ENCODE results near the gene PEX10. TPM values are rescaled to one million over a fixed set of nuclear protein-coding genes. Genes with fewer than 3 reads are reported as not detected.

PEX10 gene
- total and polyA plus RNA-seq, 2 experiments from 2014 or later = 34.2 to 37.5 TPM

GRCh38 chr1:2446394-2446793 lies 34.0 kb upstream of the PEX10 start:
- peaks cover 50% of the 10 kb centered on the region for H3K27me3 ChIP-seq
- DNase-seq (ENCODE audit: low read depth in 1 of 2, low spot score in 1 of 2) = no peak
- H3K27ac ChIP-seq = no peak overlapping the region
- no peaks in the 10 kb centered on the region for H3K36me3 ChIP-seq
- H3K4me1 ChIP-seq (ENCODE audit: low read depth) = no peaks in the 10 kb centered on the region
- TF ChIP-seq, protein P1, sequence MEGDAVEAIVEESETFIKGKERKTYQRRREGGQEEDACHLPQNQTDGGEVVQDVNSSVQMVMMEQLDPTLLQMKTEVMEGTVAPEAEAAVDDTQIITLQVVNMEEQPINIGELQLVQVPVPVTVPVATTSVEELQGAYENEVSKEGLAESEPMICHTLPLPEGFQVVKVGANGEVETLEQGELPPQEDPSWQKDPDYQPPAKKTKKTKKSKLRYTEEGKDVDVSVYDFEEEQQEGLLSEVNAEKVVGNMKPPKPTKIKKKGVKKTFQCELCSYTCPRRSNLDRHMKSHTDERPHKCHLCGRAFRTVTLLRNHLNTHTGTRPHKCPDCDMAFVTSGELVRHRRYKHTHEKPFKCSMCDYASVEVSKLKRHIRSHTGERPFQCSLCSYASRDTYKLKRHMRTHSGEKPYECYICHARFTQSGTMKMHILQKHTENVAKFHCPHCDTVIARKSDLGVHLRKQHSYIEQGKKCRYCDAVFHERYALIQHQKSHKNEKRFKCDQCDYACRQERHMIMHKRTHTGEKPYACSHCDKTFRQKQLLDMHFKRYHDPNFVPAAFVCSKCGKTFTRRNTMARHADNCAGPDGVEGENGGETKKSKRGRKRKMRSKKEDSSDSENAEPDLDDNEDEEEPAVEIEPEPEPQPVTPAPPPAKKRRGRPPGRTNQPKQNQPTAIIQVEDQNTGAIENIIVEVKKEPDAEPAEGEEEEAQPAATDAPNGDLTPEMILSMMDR (IDR thresholded peaks at IDR 0.05; ENCODE audit: low read depth, low read length) = no peak
- H3K4me3 ChIP-seq = no peak overlapping the region
- H3K9me3 ChIP-seq (ENCODE audit: low read depth) = no peaks in the 10 kb centered on the region

DNA sequence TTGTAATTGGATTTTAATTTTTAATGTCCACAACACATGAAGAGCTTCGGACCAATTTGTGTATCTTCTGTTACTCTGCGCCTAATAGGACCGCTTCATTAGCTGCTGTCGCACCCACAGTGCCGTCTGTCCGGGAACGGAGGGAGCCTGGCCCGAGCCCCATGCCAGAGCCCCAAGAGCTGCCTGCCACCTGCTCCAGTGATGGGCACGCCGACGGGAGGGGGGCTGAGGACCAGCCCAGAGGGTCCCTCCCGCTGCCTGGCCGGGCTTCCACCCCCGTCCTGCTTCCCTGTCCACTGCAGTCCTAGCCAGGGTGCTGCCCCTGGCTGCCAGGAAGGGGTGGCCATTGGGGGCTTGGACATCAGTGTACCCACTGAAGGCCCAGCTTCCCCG lies 33.5 kb upstream of the PEX10 start:
- no peak for DNase-seq (ENCODE audit: low read depth in 1 of 2, low spot score in 1 of 2)
- Histone ChIP-seq H3K36me3 (no peaks in the 10 kb centered on the region), H3K4me3 (no peak overlapping the region), H3K4me1 (ENCODE audit: low read depth) (no peaks in the 10 kb centered on the region), H3K27ac (no peak overlapping the region), H3K9me3 (ENCODE audit: low read depth) (no peaks in the 10 kb centered on the region), H3K27me3 (peaks cover 54% of the 10 kb centered on the region)
- TF ChIP-seq, protein P1 (IDR thresholded peaks at IDR 0.05; ENCODE audit: low read depth, low read length) = no peak

DNA sequence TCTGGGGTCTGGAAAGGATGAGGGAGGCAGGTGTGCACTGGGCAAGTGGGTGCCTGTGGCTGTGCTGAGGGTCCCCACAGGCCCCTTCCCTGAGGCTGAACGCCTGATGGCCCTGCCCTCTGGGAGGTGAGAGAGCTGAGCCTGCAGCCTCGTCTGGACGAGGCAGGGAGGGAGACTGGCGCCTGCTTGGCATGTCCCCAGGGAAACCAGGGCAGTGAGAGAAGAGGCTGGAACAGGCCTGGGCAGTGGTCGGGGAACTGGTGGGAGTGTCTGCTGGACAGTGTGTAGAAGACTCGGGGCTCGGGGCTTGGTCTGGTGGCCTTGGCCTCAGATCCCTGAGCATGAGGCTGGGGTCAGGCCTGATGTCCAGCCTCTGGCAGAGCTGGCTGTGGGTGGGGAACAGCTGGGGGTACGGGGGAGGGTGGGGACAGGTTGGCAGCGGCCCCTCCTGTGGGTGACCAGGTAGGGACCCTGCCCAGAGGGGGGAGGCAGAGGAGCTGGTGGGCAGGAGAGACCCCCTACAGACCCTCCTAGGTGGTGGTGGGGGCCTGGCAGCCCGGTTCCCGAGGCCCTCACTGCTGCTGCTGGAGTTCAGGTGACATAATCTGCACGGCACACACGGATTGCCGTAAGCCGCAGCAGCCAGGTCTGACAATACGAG lies 32.9 kb upstream of the PEX10 start:
- DNase-seq (ENCODE audit: low read depth in 1 of 2, low spot score in 1 of 2) = no peak
- no peaks in the 10 kb centered on the region for H3K4me1 ChIP-seq (ENCODE audit: low read depth)
- no peak overlapping the region for H3K27ac ChIP-seq
- no peak overlapping the region for H3K4me3 ChIP-seq
- TF ChIP-seq, protein P1 (IDR thresholded peaks at IDR 0.05; ENCODE audit: low read depth, low read length) = no peak
- H3K27me3 ChIP-seq = peaks cover 54% of the 10 kb centered on the region
- no peaks in the 10 kb centered on the region for H3K36me3 ChIP-seq
- no peaks in the 10 kb centered on the region for H3K9me3 ChIP-seq (ENCODE audit: low read depth)

GRCh38 chr1:2444138-2444591 lies 31.8 kb upstream of the PEX10 start:
- Histone ChIP-seq H3K4me1 (ENCODE audit: low read depth) (no peaks in the 10 kb centered on the region), H3K9me3 (ENCODE audit: low read depth) (no peaks in the 10 kb centered on the region), H3K27ac (no peak overlapping the region), H3K36me3 (no peaks in the 10 kb centered on the region), H3K27me3 (peaks cover 54% of the 10 kb centered on the region), H3K4me3 (no peak overlapping the region)
- TF ChIP-seq, protein P1 (IDR thresholded peaks at IDR 0.05; ENCODE audit: low read depth, low read length) = no peak
- no peak for DNase-seq (ENCODE audit: low read depth in 1 of 2, low spot score in 1 of 2)

- TF ChIP-seq, protein P1 (IDR thresholded peaks at IDR 0.05; ENCODE audit: low read depth, low read length) = no peak
- Histone ChIP-seq H3K4me3 (no peak overlapping the region), H3K27ac (no peak overlapping the region), H3K36me3 (no peaks in the 10 kb centered on the region), H3K9me3 (ENCODE audit: low read depth) (no peaks in the 10 kb centered on the region), H3K4me1 (ENCODE audit: low read depth) (no peaks in the 10 kb centered on the region), H3K27me3 (peaks cover 54% of the 10 kb centered on the region)
- peak; percentile 12 to 52 for DNase-seq (ENCODE audit: low read depth in 1 of 2, low spot score in 1 of 2)
Measured at GRCh38 chr1:2443277-2444137, 31.1 kb upstream of the PEX10 start.

All from cardiac muscle cell (in vitro differentiated cells and primary cell).